GM21526 (cell line): ENCODE results near the gene C11orf54.

Experiments used
- ATAC-seq: cut with Tn5 transposase; IDR thresholded peaks from one replicate; pipeline ENCODE4 v1.9.1; 2021; ENCODE audit warnings: moderate library complexity; ENCODE audit not compliant: unreplicated experiment, low FRiP score

The C11orf54 gene

DNA sequence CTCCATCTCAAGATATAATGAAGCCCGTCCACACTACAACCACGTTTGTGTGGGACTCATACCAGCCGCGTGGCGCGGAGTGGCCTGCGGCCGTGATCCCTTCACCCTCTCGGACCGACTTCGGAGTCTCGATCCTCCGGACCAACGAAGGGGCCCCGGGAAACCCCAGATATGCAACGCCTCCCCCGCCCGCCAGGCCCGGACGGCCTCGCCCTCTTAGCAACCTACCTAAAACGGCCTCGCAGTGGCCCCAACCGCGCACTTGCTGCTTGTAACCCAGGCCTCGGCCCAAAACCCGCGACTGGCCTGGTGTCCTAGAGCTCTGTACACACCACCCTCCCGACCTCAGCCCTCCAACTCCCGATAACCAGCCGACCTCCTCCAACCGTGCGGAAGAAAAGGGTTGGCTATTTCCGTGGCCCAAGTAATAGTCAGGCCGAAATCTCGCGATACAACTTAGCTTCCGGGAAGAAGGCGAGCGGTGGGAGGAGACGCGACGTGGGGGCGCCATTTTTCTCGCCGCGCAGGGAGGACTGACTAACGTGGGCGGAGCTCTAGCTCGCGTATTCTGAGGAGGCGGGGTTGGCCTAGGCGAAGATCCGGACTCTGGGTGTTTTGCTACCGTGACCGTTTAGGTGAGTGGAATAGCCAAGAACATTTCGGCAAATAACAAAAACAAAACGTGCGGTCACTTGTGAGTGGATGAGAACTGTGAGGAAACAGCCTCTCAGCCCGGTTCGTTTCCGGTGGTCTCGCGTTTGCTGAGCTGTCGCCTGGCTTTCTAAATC is at the start of gene C11orf54, which contains the start of gene TAF1D:
Gene C11orf54 (plus strand): TSS at position 579 of the 788 bp plus-strand sequence. CDS start 5,722 bp downstream, outside the sequence.
Gene TAF1D (minus strand): TSS at position 402 of the 788 bp plus-strand sequence. CDS start 2,191 bp downstream, outside the sequence.
- ATAC-seq = peak; percentile 82

GRCh38 chr11:93694109-93694508 is 47.4 kb upstream of the C11orf54 start:
- no peak for ATAC-seq

- ATAC-seq = no peak
Observed at GRCh38 chr11:93694557-93694956, 46.9 kb upstream of the C11orf54 start.

GRCh38 chr11:93697611-93698010 is 43.9 kb upstream of the C11orf54 start:
- ATAC-seq = no peak

GRCh38 chr11:93700830-93701229 is 40.6 kb upstream of the C11orf54 start:
- ATAC-seq = no peak

- ATAC-seq = no peak
Observed at GRCh38 chr11:93704237-93704636, 37.2 kb upstream of the C11orf54 start.

DNA sequence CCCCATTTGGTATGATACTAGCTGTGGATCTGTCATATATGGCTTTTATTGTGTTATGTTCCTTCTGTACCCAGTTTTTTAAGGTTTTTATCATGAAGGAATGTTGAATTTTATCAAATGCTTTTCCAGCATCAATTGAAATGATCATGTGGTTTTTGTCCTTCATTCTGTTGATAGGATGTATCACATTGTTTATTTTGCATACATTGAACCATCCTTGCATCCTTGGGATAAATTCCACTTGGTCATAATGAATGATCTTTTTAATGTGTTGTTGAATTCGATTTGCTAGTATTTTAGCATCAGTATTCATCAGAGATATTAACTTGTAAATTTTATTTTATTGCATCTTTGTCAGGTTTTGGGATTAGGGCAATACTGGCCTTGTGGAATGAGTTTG is 31.2 kb upstream of the C11orf54 start:
- ATAC-seq = no peak

DNA sequence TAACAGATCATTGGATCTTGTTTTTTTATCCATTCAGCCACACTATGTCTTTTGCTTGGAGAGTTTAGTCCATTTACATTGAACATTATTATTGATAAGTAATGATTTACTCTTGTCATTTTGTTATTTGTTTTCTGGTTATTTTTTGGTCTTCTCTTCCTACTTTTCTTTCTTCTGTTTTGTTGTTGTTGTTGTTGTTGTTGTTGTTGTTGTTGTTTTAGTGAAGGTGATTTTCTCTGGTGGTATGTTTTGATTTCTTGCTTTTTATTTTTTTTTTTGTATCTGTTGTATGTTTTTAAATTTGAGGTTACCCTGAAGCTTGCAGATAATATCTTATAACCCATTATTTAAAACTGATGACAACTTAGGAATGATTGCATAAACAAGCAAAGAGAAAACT is 28.8 kb upstream of the C11orf54 start:
- ATAC-seq = no peak

- no peak for ATAC-seq
Observed at GRCh38 chr11:93715797-93716396, 25.6 kb upstream of the C11orf54 start.

DNA sequence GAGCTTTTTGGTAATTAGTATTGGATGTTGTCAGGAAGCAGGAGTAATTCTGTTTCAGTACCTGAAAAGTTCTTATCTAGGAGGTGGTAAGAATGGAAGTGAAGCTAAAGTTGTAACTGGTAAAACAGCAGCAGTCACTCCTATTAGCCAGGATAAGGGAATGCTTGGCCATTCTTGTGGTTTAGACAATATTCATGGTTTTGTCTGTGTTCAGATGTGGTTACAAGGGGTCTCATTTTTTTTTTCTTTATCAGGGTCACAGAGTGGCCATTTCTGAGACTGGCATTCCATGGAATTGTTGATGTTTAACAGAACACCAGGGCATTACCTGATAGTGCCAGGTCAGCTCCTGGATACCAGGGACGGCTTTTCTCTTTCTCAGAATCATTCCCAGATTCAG is 24.0 kb upstream of the C11orf54 start:
- ATAC-seq = no peak

- ATAC-seq = peak; percentile 83
Observed at GRCh38 chr11:93718057-93718563, 23.4 kb upstream of the C11orf54 start.

GRCh38 chr11:93719310-93719709 is 22.2 kb upstream of the C11orf54 start:
- ATAC-seq = no peak

GRCh38 chr11:93720522-93720921 is 20.9 kb upstream of the C11orf54 start:
- ATAC-seq = no peak

- ATAC-seq = no peak
Observed at GRCh38 chr11:93724089-93724488, 17.4 kb upstream of the C11orf54 start.

- ATAC-seq = no peak
Observed at GRCh38 chr11:93727985-93728791, 13.3 kb upstream of the C11orf54 start.

DNA sequence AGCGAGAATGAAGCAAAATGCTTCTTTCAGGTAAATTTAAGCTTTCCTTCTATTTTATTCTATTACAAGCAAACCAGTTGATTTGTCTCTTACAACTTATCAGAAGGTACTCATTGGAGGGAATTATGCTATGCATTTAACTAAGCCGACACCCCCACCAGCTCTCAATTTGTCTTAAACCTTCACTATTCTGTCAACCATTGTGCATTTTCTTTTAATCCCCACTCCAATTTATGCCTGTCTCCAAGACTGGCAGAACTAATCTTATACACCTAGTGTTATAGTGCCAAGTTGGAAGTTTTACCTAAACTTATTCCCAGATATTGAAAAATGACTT is 12.7 kb upstream of the C11orf54 start:
- no peak for ATAC-seq

DNA sequence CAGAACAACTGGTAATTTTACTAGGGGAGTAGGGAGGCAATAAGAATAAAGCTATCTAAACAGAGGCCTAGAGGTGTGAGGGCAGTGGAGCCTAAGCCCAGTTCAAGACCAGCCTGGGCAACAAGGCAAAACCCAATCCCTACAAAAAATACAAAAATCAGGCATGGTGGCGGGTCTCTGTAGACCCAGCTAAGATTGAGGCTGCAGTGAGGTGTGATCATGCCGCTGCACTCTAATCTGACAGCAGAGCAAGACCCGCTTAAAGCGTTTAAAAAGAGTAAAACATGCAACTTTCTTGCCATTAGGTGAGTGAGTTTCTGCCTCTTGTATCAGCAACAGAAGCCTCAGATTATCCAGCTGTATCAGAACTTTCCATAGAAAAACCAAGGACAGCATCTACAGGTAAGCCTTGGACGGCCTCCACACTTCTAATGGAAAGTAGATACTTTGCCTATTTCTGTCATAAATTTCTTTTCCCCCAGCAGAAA is 12.3 kb upstream of the C11orf54 start:
- no peak for ATAC-seq

GRCh38 chr11:93730108-93731107 is 11.1 kb upstream of the C11orf54 start:
- ATAC-seq = no peak

- ATAC-seq = no peak
Observed at GRCh38 chr11:93732237-93732892, 9.1 kb upstream of the C11orf54 start.
